Activated T-cell treated with anti-CD3 and anti-CD28 coated beads, Interleukin-2, amount 50 U/mL, for 4 hours (primary cell): Measurements from ENCODE around the gene TOE1. TPM values are rescaled to one million over a fixed set of nuclear protein-coding genes. Genes with fewer than 3 reads are reported as not detected.
"Not testable (repeated sequence)": the region's sequence is repeated elsewhere in the genome, so short reads cannot be mapped to it uniquely, and the experiment has no call there.

Experiments used
- ATAC-seq, 2 donors: fragments of 200-7000 bp; cut with Tn5 transposase; one replicate each; pipeline ENCODE4 v1.10.0; 2021
- DNase-seq: peaks from one replicate; pipeline ENCODE4 v3.0.0-alpha.2; 2020
- H3K27me3 Mint-ChIP-seq: one replicate; pipeline ENCODE4 v1.8.0; 2021; ENCODE audit warnings: low read depth, mixed read lengths
- H3K36me3 Mint-ChIP-seq: one replicate; pipeline ENCODE4 v1.8.0; 2022; ENCODE audit warnings: mixed read lengths; ENCODE audit not compliant: insufficient read depth
- H3K4me1 Mint-ChIP-seq: one replicate; pipeline ENCODE4 v1.8.0; 2021; ENCODE audit warnings: low read depth, mixed read lengths
- H3K4me3 Mint-ChIP-seq: one replicate; pipeline ENCODE4 v1.8.0; 2021; ENCODE audit warnings: mild to moderate bottlenecking, moderate library complexity, mixed read lengths
- H3K9me3 Mint-ChIP-seq: one replicate; pipeline ENCODE4 v1.8.0; 2021; ENCODE audit warnings: mixed read lengths
- total RNA-seq, 3 donors: library from RNA; stranded (reverse); gene quantifications; one replicate each; pipeline ENCODE4 v1.2.1, GENCODE V29; 2021

TOE1 gene
- total RNA-seq, 3 donors from 2014 or later: 43.2 to 49.2 (median 45.8) TPM

- no peaks in the 10 kb centered on the region for H3K9me3 Mint-ChIP-seq
- ATAC-seq (no peak), DNase-seq (no peak)
- H3K4me3 Mint-ChIP-seq: no peak overlapping the region
- H3K27me3 Mint-ChIP-seq: no peaks in the 10 kb centered on the region
- peaks cover 6% of the 10 kb centered on the region for H3K4me1 Mint-ChIP-seq
- H3K36me3 Mint-ChIP-seq: peaks cover 5% of the 10 kb centered on the region
Measured at GRCh38 chr1:45356186-45356585, 16.2 kb downstream of the TOE1 start.

GRCh38 chr1:45359882-45360513 lies 20.0 kb downstream of the TOE1 start:
- no peaks in the 10 kb centered on the region for H3K27me3 Mint-ChIP-seq
- DNase-seq (peak; percentile 38), ATAC-seq (peak in 1 of 2 donors; percentile 48)
- peaks cover 6% of the 10 kb centered on the region for H3K4me1 Mint-ChIP-seq
- H3K9me3 Mint-ChIP-seq: no peaks in the 10 kb centered on the region
- H3K36me3 Mint-ChIP-seq: peaks cover 5% of the 10 kb centered on the region
- H3K4me3 Mint-ChIP-seq: no peak overlapping the region

- not testable (repeated sequence) for ATAC-seq, H3K4me1 Mint-ChIP-seq, H3K9me3 Mint-ChIP-seq, DNase-seq, H3K36me3 Mint-ChIP-seq, H3K4me3 Mint-ChIP-seq, H3K27me3 Mint-ChIP-seq
Measured at GRCh38 chr1:45360981-45361380, 21.0 kb downstream of the TOE1 start.

DNA sequence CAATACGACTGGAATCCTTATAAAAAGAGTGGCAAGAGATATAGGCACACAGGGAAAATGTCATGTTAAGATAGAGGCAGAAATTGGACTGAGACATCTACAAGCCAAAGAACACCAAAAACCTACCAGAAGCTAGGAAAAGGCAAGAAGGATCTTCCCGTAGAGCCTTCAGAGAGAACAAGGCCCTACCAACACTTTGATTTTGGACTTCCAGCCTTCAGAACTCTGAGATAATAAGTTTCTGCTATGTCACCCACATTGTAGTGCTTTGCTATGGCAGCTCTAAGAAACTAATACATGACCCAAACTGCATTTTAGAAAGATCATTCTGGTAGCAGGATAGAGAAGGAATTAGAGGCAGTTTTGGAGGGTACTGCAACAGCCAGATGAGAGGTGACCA lies 24.3 kb downstream of the TOE1 start:
- Mint-ChIP-seq H3K4me1 (peaks cover 6% of the 10 kb centered on the region), H3K27me3 (no peaks in the 10 kb centered on the region), H3K4me3 (no peak overlapping the region), H3K9me3 (no peaks in the 10 kb centered on the region), H3K36me3 (no peaks in the 10 kb centered on the region)
- DNase-seq (no peak), ATAC-seq (no peak)

GRCh38 chr1:45365051-45365450 lies 25.1 kb downstream of the TOE1 start:
- H3K36me3 Mint-ChIP-seq: no peaks in the 10 kb centered on the region
- no peak for DNase-seq
- no peaks in the 10 kb centered on the region for H3K27me3 Mint-ChIP-seq
- no peak for ATAC-seq
- H3K4me3 Mint-ChIP-seq: no peak overlapping the region
- H3K4me1 Mint-ChIP-seq: peaks cover 3% of the 10 kb centered on the region
- H3K9me3 Mint-ChIP-seq: no peaks in the 10 kb centered on the region

- H3K4me1 Mint-ChIP-seq: peaks cover 8% of the 10 kb centered on the region
- ATAC-seq: no peak
- no peaks in the 10 kb centered on the region for H3K9me3 Mint-ChIP-seq
- no peaks in the 10 kb centered on the region for H3K27me3 Mint-ChIP-seq
- DNase-seq: no peak
- H3K4me3 Mint-ChIP-seq: no peak overlapping the region
- H3K36me3 Mint-ChIP-seq: peaks cover 2% of the 10 kb centered on the region
Measured at GRCh38 chr1:45370575-45370974, 30.6 kb downstream of the TOE1 start.

DNA sequence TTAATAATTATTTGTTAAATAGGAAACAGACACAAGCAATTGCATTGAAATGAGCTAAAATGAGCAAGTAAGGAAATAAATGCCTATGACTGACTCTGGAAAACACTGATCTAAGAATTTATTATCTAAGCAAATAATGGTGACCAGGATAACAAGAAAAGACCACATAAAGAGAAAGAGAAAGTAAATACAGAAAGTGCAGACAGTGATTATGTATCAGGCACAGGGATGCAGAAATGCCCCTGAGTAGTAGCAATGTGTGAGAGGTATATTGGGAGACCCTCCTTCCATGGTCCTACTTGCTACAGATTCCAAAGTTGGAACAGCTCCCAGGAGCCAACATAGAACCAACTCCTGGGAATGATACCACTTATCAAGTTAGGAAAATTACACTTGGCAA lies 33.6 kb downstream of the TOE1 start:
- Mint-ChIP-seq H3K27me3 (no peaks in the 10 kb centered on the region), H3K4me3 (no peak overlapping the region), H3K9me3 (no peaks in the 10 kb centered on the region), H3K36me3 (peaks cover 2% of the 10 kb centered on the region), H3K4me1 (peaks cover 8% of the 10 kb centered on the region)
- no peak for ATAC-seq
- DNase-seq: no peak

GRCh38 chr1:45375104-45376090 lies 35.4 kb downstream of the TOE1 start:
- Mint-ChIP-seq H3K9me3 (no peaks in the 10 kb centered on the region), H3K36me3 (peaks cover 2% of the 10 kb centered on the region), H3K4me1 (peaks cover 8% of the 10 kb centered on the region), H3K4me3 (no peak overlapping the region), H3K27me3 (no peaks in the 10 kb centered on the region)
- ATAC-seq (no peak), DNase-seq (no peak)

DNA sequence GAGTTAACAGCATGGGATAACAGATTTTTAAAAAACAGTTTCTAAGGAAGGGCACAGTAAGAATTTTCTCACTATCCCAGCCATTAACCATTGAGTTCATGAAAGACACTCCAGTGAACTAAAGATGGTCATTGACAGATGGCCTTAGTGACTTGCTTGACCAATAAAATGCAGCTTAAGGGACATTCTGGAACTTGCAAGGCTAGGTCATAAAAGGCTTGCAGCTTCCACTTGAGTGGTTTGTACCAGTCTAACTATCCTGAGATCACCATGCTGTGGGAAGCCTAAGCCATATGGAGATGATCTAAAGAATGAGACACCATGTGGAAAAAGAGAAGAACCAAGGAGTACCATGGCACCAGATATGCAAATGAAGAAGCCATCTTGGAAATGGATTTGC lies 38.2 kb downstream of the TOE1 start:
- Mint-ChIP-seq H3K4me1 (peaks cover 8% of the 10 kb centered on the region), H3K4me3 (no peak overlapping the region), H3K27me3 (no peaks in the 10 kb centered on the region), H3K36me3 (peaks cover 2% of the 10 kb centered on the region), H3K9me3 (no peaks in the 10 kb centered on the region)
- ATAC-seq (no peak), DNase-seq (no peak)

DNA sequence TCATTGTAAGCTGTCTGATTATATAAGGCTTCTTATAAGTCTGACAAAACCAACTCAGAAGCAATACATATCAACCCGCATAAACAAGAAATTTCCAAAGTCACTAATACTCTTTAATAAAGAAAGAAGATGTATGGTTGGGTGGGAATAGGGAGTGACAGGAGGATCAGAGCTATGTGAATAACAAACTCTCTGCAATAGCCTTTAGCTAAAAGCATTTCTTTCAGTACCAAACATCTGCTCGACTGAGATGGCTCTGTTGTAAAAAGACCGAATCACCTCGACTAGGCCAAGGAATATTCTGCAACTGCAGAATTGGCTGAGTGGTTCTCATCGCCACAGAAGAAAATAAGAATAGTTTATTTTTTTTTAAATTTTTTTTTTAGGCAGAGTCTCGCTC lies 39.6 kb downstream of the TOE1 start:
- Mint-ChIP-seq H3K36me3 (peaks cover 2% of the 10 kb centered on the region), H3K4me3 (no peak overlapping the region), H3K9me3 (no peaks in the 10 kb centered on the region), H3K4me1 (peaks cover 3% of the 10 kb centered on the region), H3K27me3 (no peaks in the 10 kb centered on the region)
- ATAC-seq: no peak
- no peak for DNase-seq

GRCh38 chr1:45380125-45380524 lies 40.2 kb downstream of the TOE1 start:
- Mint-ChIP-seq H3K4me1 (peaks cover 2% of the 10 kb centered on the region), H3K9me3 (no peaks in the 10 kb centered on the region), H3K36me3 (peaks cover 2% of the 10 kb centered on the region), H3K4me3 (no peak overlapping the region), H3K27me3 (no peaks in the 10 kb centered on the region)
- no peak for DNase-seq
- ATAC-seq: no peak

DNA sequence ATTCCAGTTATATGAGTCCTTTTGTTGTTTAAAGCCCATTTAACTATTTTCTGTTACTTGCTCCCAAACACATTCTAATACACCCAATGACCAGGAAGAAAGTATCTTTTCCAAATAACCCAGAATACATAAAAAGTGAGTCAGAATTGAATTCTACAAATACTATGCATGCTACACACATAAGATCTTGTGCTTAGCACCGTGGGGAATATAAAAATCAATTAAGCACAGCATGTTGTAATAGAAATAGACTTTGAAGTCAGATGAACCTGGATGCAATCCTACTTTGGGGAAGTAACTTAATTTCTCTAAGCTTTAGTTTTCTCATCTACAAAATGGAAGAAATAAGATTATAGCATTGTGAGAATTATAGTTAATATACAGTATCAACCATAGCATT lies 40.8 kb downstream of the TOE1 start:
- H3K27me3 Mint-ChIP-seq: no peaks in the 10 kb centered on the region
- DNase-seq (no peak), ATAC-seq (no peak)
- no peaks in the 10 kb centered on the region for H3K9me3 Mint-ChIP-seq
- peaks cover 3% of the 10 kb centered on the region for H3K36me3 Mint-ChIP-seq
- H3K4me3 Mint-ChIP-seq: no peak overlapping the region
- no peaks in the 10 kb centered on the region for H3K4me1 Mint-ChIP-seq

GRCh38 chr1:45381243-45381642 lies 41.3 kb downstream of the TOE1 start:
- Mint-ChIP-seq H3K4me1 (no peaks in the 10 kb centered on the region), H3K9me3 (no peaks in the 10 kb centered on the region)
- ATAC-seq: no peak

GRCh38 chr1:45383191-45383590 lies 43.2 kb downstream of the TOE1 start:
- ATAC-seq: no peak
- no peaks in the 10 kb centered on the region for H3K27me3 Mint-ChIP-seq
- DNase-seq: no peak
- H3K9me3 Mint-ChIP-seq: no peaks in the 10 kb centered on the region
- no peaks in the 10 kb centered on the region for H3K4me1 Mint-ChIP-seq
- H3K36me3 Mint-ChIP-seq: peaks cover 3% of the 10 kb centered on the region
- no peak overlapping the region for H3K4me3 Mint-ChIP-seq

More at GRCh38 chr1:45381243-45381642, 41.3 kb downstream of the TOE1 start:
- Mint-ChIP-seq H3K27me3 (no peaks in the 10 kb centered on the region), H3K4me3 (no peak overlapping the region), H3K36me3 (peaks cover 3% of the 10 kb centered on the region)
- DNase-seq: no peak

DNA sequence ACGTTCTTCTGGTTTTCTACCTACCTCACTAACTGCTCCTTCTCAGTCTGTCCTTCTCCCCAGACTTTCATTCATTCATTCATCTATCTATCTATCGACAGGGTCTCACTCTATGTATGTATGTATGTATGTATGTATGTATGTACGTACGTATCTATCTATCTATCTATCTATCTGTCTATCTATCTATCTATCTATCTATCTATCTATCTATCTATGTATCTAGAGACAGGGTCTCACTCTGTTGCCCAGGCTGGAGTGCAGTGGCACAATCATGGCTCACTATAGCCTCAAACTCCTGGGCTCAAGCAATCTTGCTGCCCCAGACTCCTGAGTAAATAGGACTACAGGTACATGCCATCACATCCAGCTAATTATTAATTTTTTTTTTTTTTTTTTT lies 44.2 kb downstream of the TOE1 start:
- ATAC-seq, H3K4me1 Mint-ChIP-seq, H3K36me3 Mint-ChIP-seq, H3K27me3 Mint-ChIP-seq, H3K9me3 Mint-ChIP-seq, DNase-seq, H3K4me3 Mint-ChIP-seq: not testable (repeated sequence)
